GM20000 (cell line): ENCODE data around the gene BAZ2B.
A peak's percentile ranks its signal among the peaks of the same experiment; 100 is the strongest.
"Not testable (repeated sequence)": the region's sequence is repeated elsewhere in the genome, so short reads cannot be mapped to it uniquely, and the experiment has no call there.

ENCODE experiments used
- DNase-seq: peaks from one replicate; pipeline ENCODE4 v3.0.0; 2012; ENCODE audit warnings: low spot score
- TF ChIP-seq, protein P1 (sequence below): IDR thresholded peaks from 2 replicates; pipeline ENCODE4 v1.5.1; 2012; ENCODE audit warnings: mild to moderate bottlenecking, control low read depth; ENCODE audit errors: extremely low read depth, missing control alignments

Gene BAZ2B

DNA sequence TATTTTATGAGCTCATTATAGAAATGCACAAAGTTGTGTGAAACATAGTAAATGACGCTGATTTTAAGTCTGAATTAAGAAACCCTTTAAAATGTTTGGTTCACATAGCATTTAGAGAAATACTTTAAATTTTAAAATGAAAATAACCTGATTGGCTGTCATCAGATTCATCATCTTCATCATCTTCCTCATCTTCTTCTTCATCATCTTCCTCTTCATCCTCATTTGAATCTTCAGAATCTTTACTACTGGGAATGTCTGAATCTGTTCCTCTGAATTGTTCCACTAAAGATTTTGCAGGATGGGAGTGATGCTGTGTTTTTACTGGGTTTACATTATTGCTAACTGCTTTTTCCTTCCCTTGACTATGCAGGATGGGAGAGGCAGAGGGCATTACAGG, 183.7 kb downstream of the BAZ2B start:
- DNase-seq = no peak
- TF ChIP-seq, protein P1, sequence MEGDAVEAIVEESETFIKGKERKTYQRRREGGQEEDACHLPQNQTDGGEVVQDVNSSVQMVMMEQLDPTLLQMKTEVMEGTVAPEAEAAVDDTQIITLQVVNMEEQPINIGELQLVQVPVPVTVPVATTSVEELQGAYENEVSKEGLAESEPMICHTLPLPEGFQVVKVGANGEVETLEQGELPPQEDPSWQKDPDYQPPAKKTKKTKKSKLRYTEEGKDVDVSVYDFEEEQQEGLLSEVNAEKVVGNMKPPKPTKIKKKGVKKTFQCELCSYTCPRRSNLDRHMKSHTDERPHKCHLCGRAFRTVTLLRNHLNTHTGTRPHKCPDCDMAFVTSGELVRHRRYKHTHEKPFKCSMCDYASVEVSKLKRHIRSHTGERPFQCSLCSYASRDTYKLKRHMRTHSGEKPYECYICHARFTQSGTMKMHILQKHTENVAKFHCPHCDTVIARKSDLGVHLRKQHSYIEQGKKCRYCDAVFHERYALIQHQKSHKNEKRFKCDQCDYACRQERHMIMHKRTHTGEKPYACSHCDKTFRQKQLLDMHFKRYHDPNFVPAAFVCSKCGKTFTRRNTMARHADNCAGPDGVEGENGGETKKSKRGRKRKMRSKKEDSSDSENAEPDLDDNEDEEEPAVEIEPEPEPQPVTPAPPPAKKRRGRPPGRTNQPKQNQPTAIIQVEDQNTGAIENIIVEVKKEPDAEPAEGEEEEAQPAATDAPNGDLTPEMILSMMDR = no peak

DNA sequence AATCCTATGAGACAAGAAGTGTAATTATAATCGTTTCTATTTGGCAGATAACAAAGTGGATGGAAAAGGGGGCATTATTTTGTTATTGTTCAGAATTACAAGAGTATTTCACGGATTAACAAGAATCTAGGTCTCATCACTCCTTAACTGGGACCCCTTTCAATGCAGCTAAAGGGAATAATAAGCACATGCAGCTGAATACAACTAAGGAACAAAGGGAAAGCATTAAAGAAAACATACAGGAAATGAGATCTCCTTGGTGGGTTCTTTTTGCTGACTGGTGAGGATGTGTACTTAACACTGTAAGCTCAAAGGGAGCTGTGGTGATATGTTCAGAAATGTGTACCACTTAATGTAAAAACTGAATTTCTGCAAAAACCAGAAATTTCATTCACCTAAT, 189.3 kb downstream of the BAZ2B start:
- TF ChIP-seq, protein P1 = no peak
- DNase-seq = no peak

DNA sequence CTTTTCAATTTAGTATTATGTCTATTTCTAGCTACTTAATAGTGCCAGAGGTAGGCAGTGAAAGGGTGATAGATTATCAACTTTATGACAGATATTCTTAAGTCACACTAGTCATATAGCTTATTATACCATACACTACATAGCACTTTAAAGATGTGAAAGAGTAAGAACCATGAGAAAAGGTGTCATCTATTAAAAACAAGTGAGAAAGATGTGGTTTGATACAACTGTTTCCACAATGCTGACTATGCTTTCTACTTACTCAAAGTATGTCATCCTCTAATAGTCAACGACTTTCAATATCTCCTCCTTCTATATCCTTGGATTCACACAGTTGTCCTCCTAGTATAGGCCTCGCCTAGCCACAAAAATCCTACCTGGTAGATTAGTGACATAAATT, 196.9 kb downstream of the BAZ2B start:
- no peak for DNase-seq

DNA sequence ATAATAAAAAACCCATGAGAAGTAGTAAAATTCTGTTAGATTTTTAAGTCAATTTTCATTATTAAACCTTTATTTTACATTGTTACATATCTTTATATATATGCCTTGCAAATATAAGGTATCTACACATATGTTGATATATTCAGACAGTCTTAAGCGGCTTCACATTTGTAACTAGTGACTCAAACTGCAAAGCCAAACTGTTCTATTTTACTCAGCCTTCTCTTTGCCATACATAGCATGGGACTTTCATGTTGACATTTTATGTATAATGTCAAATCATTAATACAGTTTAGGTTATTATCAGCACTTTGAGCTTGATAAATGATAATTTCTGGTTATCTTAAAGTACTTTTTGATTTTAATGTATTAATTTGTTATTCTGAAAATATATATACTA, 204.9 kb downstream of the BAZ2B start:
- no peak for DNase-seq

More for the DNA sequence above, 196.9 kb downstream of the BAZ2B start:
- TF ChIP-seq, protein P1 = no peak

DNA sequence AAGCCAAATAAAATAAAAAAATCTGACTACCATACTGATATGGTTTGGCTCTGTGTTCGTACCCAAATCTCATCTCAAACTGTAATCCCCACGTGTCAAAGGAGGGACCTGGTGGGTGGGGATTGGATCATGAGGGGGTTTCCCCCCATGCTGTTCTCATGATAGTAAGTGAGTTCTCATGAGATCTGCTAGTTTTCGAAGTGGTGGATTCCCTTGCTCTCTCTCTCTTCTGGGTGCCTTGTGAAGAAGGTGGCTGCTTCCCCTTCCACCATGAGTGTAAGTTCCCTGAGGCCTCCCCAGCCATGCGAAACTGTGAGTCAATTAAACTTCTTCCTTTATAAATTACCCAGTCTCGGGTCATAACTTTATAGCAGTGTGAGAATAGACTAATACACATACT, 206.1 kb downstream of the BAZ2B start:
- DNase-seq = no peak
- TF ChIP-seq, protein P1 = no peak

More for the DNA sequence above, 204.9 kb downstream of the BAZ2B start:
- TF ChIP-seq, protein P1 = no peak

DNA sequence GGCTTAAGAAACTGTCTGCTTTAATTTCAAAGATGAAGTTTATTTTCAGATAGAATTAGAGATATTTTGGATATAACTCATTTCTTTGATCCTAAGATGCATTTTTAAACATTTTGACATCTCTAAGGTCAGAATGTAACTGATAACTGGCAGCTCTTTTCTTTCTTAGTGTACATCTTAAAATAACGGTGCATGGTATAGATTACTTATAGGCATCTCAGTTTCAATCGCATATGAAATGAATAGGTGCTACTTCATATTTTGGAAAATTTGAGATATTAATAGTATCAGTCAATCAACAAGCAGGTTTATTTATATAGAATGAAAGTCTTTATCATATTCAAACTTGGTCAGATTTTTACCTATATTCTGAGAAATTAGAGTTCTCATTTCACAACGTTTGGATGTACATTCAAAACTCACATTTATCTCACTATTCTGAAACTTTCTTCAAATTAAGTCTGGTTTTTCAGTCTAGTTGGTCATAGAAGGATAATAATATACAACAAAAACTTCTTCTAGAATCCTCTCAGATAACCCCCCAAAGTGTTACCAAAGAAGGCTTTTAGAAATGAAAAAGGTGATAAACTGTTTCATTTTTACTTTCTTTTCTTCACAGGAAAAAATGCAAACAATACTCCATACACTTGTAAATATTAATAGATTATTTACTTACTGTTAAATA, 207.1 kb downstream of the BAZ2B start:
- TF ChIP-seq, protein P1 = no peak
- DNase-seq = peak; percentile 4

DNA sequence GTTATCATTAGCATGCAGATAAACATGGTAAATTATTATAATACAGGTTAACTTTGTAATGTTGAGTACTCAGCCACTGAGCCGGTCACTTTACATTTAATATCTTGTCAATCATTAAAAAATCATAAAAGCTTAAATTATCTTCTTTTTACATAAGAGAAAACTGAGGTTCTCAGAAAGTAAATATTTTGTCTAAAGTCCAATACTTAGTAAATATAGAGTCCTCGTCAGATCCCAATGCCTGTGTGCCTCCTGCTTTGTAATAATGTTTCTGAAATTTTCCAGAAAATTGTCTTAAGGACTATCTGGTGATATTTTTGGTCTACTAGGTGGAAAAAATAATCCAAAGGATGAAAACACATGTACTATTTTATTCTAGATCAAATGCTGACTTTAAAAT, 213.6 kb downstream of the BAZ2B start:
- DNase-seq = no peak
- TF ChIP-seq, protein P1 = no peak

DNA sequence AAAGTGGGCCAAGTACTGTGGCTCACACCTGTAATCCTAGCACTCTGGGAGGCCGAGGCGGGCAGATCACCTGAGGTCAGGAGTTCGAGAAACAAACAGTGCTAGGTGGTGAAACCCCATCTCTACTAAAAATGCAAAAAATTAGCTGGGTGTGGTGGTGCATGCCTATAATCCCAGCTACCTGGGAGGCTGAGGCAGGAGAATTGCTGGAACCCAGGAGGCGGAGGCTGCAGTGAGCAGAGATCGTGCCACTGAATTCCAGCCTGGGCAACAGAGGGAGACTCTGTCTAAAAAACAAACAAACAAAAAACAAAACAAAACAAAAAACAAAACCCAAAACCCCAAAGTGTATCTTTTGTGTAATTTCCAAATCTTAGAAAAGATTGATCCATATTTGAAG, 214.2 kb downstream of the BAZ2B start:
- DNase-seq = not testable (repeated sequence)
